GM21390 (cell line): Measurements from ENCODE around the gene AGAP2.
A peak's percentile ranks its signal among the peaks of the same experiment; 100 is the strongest.
"Not testable (repeated sequence)": the region's sequence is repeated elsewhere in the genome, so short reads cannot be mapped to it uniquely, and the experiment has no call there.

Experiments used
- ATAC-seq: cut with Tn5 transposase; IDR thresholded peaks from one replicate; pipeline ENCODE4 v1.9.1; 2021; ENCODE audit not compliant: unreplicated experiment

The AGAP2 gene

DNA sequence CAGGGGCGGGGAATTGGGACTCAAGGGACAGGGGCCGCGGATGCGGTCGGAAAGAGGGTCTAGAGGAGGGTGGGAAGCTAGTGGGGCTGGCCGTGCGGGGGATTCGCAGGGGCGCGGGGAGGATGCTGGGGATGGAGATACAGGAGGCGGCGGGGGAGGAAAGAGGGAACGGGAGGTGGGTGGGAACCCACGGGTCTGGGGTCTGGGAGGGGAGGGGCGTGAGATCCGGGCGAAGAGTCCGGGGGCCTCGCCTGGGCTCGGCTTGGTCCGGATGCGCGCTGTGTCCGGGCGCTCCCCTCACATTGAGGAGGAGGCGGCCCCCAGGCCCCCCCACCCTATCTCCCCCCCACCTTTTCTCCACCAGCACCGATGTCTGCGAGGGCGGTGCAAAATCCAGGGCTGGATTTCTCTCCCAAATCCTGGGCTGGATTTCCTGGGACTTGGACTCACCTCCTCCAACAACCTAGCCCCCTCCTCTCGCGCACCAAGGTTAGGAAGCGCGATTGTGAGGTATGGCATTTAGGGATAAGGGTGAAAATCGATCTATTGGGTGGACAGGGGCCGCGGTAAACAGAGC is at the start of gene AGAP2:
Gene AGAP2 (minus strand): TSS at position 82 of the 577 bp plus-strand sequence. CDS start 496 bp downstream, outside the sequence.
- no peak for ATAC-seq

DNA sequence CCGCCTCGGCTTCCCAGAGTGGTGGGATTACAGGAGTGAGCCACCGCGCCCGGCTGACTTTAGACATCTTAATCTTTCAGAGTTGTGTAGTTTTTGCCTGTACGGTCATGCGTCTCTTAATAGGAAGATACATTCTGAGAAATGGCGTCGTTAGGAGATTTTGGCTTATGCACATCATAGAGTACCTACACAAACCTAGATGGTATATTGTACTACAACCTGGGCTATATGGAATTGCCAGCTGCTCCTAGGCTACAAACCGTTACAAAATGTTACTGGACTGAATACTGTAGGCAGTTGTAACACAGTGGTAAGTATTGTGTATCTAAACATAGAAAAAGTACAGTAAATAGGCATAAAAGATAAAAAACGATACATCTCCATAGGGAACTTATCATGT is 45.3 kb upstream of the AGAP2 start:
- ATAC-seq: no peak

DNA sequence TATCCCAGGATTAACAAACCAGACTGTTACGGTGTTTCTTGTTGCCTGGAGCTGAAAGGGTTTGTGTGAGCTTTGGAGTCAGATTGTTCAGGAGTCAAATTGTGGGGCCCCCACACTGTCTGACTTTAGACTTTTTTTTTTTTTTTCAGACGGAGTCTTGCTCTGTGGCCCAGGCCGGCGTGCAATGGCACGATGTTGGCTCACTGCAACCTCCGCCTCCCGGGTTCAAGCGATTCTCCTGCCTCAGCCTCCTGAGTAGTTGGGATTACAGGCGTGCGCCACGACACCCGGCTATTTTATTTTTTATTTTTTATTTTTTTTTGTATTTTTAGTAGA is 44.9 kb upstream of the AGAP2 start:
- no peak for ATAC-seq

DNA sequence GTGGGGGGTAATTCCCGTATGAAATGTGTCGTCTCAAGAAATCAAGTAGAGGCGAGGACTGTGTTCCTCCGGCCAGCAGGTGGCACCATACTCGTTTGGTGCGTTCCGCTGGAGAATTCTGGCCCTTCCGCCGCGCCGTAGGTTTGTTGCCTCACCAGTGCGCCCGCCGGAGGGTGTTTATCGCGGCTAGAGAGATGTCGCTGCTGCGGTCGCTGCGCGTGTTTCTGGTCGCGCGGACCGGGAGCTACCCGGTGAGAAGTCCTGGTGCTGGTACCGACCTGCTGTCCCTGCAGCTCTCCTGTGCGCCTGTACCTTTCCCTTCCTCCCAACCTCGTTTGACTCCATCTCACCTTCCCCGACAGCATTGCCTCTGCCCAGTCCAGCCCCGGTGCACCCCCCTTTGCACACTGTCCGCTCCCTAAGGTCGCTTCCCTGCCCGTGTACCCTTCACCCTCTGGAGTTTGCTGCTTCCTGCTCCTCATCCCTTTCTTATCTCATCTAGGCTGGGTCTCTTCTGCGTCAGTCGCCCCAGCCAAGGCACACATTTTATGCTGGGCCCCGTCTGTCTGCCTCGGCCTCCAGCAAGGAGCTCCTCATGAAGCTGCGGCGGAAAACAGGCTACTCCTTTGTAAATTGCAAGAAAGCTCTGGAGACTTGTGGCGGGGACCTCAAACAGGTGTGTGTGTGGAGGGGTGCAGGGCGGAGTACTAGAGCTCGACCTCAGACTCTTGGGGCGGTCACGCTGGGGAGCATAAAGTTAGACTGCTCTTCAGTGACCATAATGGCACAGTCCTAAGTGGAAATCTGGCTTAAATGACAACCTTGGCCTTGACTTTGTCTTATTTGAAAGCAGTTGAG is 44.3 kb upstream of the AGAP2 start, which contains the start of gene TSFM:
Gene TSFM (plus strand): TSS at position 180 of the 858 bp plus-strand sequence. CDS start 15 bp downstream, at position 195.
- ATAC-seq: peak; percentile 89

DNA sequence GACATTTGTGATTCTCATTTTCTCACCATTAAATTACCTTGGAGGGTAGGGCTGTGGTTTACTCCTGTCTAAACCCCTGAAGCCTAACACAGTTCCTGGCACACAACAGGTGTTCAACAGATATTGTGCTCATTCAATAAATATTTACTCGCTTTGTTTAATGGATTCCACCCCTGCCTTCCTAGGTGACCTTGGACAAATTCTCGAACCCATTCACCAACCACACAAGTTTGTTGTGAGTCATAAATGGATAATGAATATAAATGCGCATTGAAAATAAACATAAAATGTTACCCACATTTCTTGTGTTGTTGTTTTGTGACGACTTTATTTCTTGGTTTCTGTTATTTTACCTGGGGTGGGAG is 43.7 kb upstream of the AGAP2 start:
- peak; percentile 5 for ATAC-seq

DNA sequence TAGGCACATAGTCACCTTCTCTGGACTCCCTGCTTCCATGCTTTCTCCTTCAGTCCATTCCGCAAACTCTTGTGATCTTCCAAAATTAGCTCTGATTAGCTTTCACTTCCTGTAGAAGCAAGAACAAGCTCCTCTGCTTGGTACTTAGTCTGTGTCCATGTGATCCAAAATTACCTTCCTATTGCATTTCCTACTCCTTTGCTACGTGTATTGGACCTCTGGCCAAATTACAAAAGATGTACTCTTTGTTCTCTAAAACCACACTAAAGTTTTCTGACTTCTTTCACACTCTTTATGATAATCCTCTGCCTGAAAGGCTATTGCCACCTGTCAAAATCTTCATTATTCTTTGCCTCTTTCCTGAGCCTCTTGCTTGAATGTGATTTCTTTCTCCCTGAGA is 43.3 kb upstream of the AGAP2 start:
- no peak for ATAC-seq

DNA sequence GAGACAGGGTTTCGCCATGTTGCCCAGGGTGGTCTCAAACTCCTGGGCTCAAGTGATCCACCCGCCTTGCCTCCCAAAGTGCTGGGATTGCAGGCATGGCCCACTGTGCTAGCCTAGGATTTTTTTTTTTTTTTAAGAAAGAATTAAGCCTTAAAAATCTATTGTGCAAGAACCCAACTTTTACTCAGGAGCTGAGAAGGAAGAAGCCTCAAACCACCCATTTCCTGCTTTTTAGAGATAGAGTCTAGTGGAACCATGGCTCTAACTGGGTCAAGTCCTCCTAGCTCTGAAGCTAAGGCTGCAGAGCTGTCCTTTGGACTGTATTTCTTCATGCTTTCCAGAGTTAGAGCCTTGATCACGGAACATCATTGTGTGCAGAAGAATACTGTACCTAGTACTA is 42.7 kb upstream of the AGAP2 start:
- no peak for ATAC-seq

DNA sequence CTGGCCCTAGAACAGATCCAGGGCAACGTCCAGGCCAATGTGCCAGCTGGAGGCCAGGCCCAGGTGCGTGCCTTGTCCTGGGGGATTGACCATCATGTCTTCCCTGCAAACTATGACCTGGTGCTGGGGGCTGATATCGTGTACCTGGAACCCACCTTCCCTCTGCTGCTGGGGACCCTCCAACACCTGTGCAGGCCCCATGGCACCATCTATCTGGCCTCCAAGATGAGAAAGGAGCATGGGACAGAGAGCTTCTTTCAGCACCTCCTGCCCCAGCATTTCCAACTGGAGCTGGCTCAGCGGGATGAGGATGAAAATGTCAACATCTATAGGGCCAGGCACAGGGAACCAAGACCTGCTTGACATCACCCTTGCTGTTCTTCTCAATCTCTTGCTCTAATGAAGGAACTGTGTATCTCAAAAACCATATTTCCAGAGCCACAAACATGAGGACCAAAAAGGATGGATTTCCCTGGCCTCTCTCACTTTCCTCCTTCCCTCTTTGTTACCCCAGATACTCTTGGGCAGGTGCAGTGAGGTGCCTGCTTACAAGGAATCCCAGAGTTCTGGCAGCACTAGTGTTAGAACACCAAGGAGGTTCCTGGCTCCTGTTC is 41.8 kb upstream of the AGAP2 start:
- no peak for ATAC-seq

DNA sequence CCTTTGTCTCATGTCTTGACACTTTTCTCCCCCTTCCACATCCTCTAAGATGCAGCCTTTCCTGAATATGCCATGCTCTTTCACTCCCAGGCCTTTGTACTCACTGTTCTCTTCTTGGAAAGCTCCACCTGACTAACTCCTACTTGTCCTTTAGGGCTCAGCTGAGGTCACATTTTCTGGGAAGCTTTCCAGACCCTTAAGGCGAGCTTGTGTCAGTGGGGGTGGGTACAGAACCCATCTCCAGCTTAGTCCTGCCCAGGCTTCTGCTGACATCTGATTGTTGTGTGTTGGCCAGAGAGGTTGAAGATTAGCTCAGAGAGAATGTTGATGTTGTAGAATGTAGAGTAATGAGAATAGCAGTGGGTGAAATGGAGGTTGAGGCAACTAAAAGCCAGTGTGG is 41.2 kb upstream of the AGAP2 start:
- no peak for ATAC-seq

DNA sequence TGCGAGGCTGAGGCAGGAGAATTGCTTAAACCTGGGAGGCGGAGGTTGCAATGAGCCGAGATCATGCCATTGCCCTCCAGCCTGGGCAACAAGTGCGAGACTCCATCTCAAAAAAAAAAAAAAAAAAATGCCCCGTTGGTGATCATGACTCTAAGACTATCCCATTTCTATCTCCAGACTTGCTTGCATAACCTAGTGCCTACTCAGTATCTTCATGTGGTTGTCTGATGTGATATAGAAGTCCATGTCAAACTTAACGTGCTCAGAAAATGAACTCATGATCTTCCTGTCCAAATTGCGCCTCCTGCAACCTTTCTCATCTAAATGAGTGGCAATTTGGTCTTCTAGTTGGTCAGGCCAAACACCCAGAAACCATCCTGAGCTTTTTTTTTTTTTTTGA is 39.4 kb upstream of the AGAP2 start:
- ATAC-seq: no peak

DNA sequence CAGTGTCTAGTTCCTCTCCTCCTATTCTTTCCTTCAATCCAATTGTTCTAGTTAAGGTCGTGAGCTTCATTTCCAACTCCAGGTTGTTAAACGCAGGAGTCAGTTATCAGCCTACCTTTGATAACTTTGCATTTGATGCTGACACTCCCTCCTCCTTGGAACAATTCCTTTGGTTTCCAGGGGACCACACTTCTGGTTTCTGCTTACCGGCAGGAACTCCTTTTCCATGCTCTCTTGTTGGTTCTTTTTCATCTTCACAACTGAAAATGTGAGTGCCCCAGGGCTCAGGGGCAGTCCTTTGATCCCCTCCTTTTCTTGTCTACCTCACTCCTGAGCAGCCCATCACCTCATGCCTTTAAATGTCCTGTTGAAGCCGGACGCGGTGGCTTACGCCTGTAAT is 38.8 kb upstream of the AGAP2 start:
- no peak for ATAC-seq

DNA sequence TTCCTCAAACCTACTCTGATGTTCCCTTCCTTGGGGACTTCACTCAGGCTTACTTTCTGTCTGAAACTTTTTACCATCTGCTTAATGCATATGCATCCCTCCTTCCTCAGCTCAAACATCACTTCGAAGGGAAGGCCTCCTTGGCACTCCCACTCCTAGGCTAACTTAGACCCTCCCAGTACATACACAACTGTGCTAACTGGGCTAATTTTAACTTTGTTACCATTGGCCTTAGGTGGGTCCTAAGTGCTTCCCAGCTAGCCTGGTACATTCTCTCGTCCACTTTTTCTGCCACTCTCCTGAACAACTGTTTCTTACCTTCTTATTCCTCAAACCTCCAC is 37.7 kb upstream of the AGAP2 start:
- no peak for ATAC-seq

DNA sequence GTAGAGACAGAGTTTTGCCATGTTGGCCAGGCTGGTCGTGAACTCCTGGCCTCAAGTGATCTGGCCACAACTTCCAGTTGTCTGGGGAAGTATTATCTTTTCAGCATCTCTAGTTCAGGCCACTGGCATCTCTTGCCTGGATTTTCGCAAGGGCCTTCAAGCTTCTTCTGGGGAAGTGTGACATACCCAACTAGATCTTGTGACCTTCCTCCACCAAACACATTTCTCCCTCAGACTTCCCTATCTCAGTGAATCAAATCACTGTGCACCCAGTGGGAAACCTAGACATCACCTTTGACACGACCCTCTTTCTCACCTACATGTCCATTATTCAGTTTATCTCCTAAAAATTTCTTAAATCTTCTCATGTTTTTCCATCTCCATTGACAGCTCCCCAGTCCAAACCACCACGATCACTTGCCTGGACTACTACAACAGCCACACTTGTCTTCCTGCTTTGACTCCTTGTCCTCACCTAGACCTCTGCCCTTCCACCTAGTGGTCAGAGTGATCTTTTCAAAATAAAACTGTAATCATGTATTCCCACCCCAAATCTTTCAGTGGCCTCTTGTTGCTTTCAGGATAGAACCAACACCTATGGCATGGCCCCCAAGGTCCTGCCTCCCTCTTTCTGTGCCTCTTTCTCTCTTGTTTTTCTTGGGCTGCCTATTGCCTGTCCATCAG is 37.2 kb upstream of the AGAP2 start:
- no peak for ATAC-seq

DNA sequence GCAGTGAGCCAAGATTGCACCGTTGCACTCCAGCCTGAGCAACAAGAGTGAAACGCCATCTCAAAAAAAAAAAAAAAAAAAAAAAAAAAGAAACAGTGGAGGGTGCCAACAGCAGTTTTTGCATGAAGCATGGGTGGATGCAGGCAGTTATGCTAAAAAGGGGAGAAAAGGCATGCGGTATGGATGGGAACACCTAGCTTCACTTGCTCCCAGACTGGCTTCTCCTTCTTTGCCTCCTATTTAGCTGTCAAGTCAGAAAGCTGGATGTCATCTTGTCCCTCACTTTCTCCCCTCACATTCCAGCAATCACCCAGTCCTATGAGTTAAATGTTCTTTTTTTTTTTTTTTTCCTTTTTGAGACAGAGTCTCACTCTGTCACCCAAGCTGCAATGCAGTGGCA is 36.5 kb upstream of the AGAP2 start:
- no peak for ATAC-seq

DNA sequence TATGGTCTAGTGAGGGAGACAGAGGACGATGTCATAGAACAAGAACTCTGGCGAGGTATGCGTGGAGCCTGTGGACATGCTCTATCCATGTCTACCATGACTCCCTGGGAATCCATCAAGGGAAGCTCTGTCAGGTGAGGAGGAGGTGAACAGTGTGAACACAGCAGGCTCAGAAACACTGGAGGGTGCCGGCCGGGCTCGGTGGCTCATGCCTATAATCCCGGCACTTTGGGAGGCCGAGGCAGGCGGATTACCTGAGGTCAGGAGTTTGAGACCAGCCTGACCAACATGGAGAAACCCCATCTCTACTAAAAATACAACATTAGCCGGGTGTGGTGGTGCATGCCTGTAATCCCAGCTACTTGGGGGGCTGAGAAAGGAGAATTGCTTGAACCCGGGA is 36.1 kb upstream of the AGAP2 start:
- ATAC-seq: not testable (repeated sequence)

DNA sequence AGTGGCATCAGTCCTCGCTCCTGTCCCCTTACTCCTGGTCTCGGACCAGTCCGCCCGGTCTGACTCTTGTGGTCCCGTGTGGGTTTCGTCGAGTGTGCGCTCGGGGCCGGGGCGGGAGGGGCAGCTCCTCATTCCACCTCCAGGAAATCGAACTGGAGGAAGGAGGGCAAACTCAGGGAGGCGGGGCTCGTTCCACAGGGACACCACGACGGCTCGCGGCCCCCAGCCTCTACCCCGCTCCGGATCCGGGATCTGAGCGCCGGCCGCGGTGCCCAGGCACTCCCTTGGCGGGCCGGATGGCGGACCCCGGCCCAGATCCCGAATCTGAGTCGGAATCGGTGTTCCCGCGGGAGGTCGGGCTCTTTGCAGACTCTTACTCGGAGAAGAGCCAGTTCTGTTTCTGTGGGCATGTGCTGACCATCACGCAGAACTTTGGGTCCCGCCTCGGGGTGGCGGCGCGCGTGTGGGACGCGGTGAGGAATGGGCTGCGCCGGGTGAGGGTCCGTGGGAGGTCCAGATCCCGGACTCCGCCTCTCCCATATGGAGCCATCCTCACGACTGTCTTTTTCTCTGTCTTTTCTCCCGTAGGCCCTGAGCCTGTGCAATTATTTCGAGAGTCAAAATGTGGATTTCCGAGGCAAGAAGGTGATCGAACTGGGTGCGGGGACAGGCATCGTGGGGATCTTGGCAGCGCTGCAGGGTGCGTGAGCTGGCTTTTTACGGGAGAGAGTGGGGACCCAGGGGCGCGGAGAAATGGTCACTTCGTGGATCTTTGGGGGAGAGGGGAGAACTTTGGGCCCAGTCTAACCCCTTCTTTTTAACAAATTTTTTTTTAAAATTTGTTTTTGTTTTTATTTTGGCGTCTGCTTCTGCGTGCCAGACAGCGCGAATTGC is 34.1 kb upstream of the AGAP2 start, which contains the start of gene EEF1AKMT3:
Gene EEF1AKMT3 (plus strand): TSS at position 186 of the 894 bp plus-strand sequence. CDS start 111 bp downstream, at position 297.
- ATAC-seq: peak; percentile 35

DNA sequence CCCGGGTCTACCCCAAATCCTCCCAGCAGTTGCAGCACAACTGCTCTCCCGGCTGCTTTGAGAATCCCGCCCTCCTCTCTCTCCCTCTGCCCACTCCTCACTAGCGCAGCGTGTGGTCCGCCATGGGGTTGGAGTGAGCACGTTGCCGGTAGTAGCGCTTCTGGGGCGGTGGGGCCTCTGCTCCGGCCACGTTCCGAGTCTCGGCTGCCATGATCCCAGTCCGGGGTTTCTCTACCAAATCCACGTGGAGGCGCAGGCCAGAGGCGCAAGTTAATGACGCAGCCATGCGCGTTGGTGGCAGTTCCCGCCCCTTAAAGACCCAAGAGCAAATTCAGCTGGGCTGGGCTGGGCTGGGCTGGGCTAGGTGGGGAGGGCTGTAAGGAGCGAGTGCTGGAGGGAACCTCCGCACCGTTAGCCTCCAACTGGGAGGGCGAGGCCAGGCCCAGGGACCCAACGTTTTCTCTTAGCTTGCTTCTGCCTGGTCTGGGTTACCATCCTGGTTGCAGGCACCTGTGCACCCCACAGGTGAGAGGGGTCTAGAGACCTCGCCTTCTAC is 33.4 kb upstream of the AGAP2 start, which contains the start of gene METTL1:
Gene METTL1 (minus strand): TSS at position 233 of the 556 bp plus-strand sequence. CDS start 22 bp downstream, at position 211.
- ATAC-seq: peak; percentile 80

DNA sequence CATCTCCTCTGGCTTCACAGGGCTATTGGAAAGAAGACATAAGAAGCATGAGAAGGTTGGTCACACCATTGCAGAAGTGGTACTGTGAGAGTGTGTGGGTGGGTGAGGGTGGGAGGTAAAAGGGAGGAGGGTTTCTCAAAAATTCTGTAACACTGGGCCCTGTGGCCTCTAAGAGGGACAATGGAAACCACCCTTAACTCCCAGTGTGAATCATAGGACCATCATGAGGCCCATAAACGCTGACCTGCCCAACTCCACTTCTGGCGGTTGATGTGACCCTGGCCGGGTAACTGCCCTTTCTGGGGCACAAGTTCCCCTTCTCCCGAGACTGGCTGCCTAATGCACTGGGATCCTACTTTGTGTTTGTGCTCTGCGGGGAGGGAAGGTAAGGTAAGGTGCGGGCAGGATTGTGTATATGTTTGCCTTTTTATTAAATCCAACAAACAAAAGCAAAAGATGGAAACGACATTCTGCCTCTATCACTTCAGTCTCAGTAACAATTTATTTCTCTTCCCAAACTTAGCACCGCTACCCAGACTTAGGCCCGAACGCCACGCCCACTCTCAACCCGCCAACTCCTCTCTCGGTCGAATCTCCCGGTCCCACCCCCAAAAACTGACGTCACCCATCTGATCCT is 32.8 kb upstream of the AGAP2 start:
- peak; percentile 72 for ATAC-seq

DNA sequence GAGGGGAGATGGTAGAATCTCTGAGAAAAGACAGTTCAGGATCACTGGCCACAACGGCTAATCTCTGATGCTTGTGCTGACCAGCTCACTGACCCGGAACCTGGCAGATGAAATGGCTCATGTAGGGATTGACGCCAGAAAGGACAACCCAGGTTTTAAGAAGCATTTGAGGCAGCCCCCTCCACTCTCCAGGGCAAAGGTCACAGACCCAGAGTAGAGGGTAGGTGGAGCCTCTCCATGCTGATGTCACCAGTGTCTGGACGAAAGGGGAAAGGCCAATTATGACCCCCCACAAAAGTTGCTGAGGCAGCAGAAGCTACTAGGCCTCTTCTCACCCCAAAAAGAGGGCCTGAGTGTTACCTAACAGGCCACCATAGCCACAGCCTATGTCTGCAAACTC is 32.2 kb upstream of the AGAP2 start:
- ATAC-seq: no peak

DNA sequence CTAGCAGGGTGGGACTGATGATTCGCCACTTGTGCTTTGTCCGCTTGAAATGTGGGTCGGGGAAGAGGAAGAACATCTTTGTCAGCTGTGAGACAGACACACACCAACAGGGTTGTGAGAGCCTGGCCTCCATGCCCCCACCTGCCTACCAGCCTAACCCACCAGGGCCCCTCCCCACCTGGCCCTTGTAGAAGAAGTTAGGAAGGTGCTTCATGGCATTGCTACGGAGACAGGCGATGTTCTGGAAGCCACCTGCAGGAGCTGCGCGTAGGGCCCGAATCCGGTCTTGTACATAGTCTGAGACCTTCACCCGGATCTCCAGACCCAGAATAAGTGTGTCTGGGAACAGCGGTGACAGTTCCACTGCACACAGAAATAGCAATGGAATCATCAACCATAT is 31.1 kb upstream of the AGAP2 start:
- no peak for ATAC-seq
